ENCODE measurements around the gene ATP12A.

ATP12A gene

GRCh38 chr13:24680258-24680920 lies at the start of gene ATP12A:
Gene ATP12A (plus strand): TSS chr13:24680408. CDS start chr13:24680744, 336 bp downstream.
- no peak for DNase-seq (ENCODE audit: low spot score)

DNA sequence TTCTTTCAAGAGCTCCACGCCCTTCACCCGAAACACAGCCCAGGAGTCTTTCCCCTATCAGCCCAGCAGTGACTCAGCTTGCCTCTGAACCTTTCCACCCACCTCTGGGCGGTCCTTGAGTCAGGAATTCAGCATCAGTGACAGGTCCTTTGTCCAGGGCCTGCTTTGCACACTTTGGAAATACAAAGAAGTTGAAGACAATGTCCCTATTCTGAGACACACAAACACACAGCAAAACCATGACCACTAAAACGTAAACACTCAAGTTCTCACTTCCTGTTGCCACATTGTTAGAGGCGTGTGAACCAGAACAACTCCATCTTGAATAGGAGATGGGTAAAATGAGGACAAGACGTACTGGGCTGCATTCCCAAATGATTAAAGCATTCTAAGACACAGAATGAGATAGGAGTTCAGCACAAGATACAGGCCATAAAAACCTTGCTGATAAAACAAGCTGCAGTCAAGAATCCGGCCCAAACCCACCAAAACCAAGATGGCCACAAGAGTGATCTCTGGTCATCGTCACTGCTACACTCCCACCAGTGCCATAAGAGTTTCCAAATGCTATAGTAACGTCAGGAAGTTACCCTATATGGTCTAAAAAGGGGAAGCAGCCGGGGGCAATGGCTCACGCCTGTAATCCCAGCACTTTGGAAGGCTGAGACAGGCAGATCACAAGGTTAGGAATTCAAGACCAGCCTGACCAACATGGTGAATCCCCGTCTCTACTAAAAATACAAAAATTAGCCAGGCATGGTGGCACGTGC lies 49.2 kb upstream of the ATP12A start:
- no peak for DNase-seq (ENCODE audit: low spot score)

- DNase-seq (ENCODE audit: low spot score) = no peak
Observed at GRCh38 chr13:24631922-24632321, 48.3 kb upstream of the ATP12A start.

GRCh38 chr13:24632382-24633121 lies 47.7 kb upstream of the ATP12A start:
- DNase-seq (ENCODE audit: low spot score) = no peak

DNA sequence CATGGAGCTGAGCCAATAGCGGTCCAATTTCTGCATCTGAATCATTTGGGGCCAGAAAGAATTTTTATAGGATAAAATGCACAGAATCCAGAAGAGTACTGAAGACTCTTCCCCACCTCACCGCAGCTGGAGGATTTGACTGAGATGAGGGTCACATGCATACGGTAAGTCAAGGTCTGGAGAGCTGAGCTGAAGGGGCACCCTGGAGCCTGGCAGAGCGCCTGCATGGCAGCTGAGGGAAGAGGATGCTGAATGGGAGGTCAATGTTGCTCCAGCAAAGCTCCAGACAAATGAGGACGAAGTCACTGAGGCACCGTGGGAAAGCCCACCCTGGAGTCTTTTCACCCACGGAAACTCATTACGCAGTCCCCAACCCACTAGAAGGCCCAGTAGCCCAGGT lies 43.4 kb upstream of the ATP12A start:
- DNase-seq (ENCODE audit: low spot score) = no peak

- no peak for DNase-seq (ENCODE audit: low spot score)
Observed at GRCh38 chr13:24638096-24638495, 42.1 kb upstream of the ATP12A start.

DNA sequence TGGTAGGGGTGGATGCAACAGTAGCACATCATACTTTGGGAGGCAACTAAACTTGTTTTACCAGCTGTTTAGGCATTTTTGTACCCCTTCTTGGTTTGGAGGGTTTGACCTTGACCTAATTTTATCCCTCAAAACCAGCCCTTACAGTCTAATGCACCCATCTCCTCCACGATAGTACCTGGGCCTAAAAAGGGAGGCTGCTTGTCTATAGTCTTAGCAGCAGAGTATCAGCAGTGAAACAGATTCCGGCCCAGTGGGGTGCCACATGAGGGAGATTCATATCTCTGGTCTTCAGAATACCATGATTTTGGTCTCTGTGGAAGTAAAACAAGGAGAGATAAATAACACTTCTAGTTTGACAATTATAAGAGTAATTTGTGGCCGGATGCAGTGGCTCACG lies 39.5 kb upstream of the ATP12A start:
- no peak for DNase-seq (ENCODE audit: low spot score)

GRCh38 chr13:24642219-24642618 lies 38.0 kb upstream of the ATP12A start:
- DNase-seq (ENCODE audit: low spot score) = no peak

DNA sequence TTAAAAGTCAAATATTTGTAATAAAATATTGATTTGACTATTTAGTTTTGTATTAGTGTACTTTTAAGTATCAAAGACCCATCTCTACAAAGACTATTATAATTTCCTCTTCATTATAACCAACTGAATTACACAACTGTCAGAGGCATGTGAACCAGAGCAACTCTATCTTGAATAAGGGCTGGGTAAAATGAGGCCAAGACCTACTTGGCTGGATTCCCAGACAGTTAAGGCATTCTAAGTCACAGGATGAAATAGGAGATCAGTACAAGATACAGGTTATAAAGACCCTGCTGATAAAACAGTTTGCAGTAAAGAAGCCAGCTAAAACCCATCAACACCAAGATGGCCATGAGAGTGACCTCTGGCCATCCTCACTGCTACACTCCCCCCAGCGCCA lies 36.2 kb upstream of the ATP12A start:
- no peak for DNase-seq (ENCODE audit: low spot score)

GRCh38 chr13:24648271-24648670 lies 31.9 kb upstream of the ATP12A start:
- no peak for DNase-seq (ENCODE audit: low spot score)

DNA sequence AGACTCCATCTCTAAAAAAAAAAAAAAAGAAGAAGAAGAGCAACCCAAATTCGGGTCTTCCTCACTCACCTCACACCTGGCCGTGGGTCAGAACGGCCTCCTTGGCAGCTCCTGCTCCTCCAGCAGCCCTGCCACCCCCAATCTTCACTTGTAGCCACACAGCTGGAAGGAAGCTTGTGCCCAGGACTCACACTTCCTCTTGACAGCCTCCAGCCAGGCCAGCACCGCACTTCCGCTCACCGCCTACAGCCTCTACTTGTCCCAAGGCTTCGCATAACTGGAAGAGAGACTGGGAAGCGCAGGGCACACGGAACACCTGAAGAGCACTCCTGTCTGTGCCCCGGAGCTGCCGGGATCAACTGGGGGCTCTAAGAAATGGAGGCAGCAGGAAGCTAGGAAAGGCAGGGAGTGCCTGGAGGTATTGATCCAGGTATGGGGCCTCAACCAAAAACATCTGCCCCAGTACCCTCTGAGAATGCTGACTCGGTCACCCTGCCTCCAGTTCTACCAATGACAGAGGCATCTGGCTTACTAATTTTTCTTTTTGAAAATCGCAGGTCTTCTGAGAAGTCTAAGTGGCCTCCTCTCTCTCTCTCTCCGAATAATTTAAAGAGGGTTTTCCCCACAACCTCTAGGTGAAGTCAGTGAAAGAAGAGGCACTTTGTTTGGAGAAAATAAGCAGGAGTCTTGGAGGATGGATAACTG lies 31.1 kb upstream of the ATP12A start:
- no peak for DNase-seq (ENCODE audit: low spot score)

DNA sequence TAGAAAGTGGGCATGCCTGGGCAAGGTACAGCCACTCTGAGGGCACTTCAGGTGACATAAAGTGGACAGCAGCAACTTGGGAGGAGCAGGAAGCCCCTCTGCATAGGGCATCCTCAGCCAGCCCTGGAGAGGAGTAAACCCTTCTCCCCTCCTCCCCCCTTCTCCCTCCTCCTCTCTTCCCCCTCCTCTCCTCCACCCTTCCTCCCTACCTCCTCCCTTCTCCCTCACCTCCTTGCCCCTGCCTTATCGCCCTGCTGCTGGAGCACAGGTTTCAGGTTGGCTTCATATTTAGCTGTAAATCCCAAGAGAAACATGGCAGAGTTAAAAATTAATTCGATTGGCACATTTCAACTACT lies 30.5 kb upstream of the ATP12A start:
- DNase-seq (ENCODE audit: low spot score) = no peak

DNA sequence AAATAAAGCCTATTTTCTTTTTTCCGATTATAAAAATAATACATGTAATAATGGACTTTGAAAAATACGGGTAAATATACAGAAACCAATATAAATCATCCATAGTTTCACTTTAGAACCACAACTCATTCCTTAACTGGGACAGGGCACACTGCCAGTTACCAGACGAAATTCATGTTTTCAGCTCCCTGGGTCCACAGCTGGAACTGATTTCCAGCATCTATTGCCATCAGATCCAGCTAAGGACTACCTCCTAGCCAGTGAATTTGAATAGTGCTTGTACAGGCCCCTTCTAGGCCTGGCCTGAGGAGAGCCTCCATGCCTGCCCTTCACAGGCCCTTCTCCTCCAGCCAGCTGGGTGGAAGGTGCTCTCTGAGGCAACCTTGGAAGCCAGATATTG lies 30.0 kb upstream of the ATP12A start:
- DNase-seq (ENCODE audit: low spot score) = no peak

DNA sequence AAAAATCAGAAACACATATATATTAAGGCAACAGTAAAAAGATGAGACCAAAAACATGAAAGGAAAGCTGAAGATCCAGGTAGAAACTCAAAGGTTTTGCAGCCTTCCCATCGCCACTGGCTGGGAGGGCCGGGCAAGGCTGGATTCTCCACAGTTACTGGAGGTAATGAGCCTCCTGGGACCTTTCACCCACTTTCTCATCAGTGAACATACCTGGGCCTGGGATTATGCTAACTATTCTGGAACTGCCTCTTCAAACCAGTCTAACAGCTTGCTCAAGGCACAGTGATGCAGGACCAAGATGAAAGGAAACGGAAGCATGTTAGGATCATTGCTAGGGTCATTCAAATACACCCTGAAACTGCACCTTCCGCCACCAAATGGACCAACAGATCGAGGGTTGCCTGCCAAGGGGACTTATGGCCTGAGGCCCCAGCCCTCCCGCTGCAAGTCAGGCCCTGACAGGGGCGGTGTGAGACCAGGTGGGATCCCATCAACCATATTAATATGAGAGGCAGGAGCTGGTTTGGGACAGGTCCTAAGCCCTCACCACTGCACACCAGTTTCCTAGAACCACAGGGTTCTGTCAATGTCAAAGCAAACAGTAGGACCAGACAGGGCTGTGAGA lies 28.4 kb upstream of the ATP12A start:
- DNase-seq (ENCODE audit: low spot score) = no peak

- DNase-seq (ENCODE audit: low spot score) = no peak
Observed at GRCh38 chr13:24652359-24652758, 27.8 kb upstream of the ATP12A start.

GRCh38 chr13:24654741-24655140 lies 25.5 kb upstream of the ATP12A start:
- no peak for DNase-seq (ENCODE audit: low spot score)

GRCh38 chr13:24659239-24659638 lies 21.0 kb upstream of the ATP12A start:
- DNase-seq (ENCODE audit: low spot score) = no peak

- DNase-seq (ENCODE audit: low spot score) = no peak
Observed at GRCh38 chr13:24660023-24660741, 20.0 kb upstream of the ATP12A start.

DNA sequence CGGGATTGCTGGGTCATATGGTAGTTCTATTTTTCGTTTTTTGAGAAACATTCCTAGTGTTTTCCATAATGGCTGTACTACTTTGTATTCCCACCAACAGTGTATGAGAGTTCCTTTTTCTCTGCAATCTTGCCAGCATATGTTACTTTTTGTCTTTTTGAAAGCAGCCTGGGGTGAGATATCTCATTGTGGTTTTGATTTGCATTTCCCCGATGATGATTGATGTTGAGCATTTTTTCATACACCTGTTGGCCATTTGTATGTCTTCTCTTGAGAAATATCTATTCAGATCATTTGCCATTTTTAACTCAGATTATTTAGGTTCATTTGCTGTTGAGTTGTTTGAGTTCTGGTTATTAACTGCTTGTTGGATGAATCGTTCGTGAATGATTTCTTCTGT lies 18.5 kb upstream of the ATP12A start:
- DNase-seq (ENCODE audit: low spot score) = no peak

- DNase-seq (ENCODE audit: low spot score) = no peak
Observed at GRCh38 chr13:24662195-24663088, 17.8 kb upstream of the ATP12A start.

DNA sequence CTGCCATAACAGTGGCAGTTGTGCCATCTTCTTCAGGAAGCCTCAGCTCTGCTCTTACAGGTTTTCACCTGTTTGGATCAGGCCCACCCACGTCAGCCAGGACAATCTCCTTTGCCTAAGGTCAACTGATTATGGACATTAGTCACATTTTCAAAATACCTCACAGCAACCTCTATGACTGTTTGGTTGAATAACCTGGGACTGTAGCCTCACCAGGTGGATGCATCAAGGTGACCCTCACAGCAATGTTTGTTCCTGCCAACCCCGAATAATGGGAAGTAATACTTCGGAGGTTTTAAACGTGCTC lies 17.2 kb upstream of the ATP12A start:
- DNase-seq (ENCODE audit: low spot score) = no peak

Measured in globus pallidus (tissue), 1 donor.